Measurements from ENCODE around the gene CPOX.

- TF ChIP-seq POLR2AphosphoS5 (IDR thresholded peaks at IDR 0.05; ENCODE audit: low read depth) (no peak), CTCF (conservative IDR thresholded peaks at IDR 0.05; ENCODE audit: low read depth in 2 of 2) (no peak), CREB1 (CRISPR knock-in tag; IDR thresholded peaks at IDR 0.05; ENCODE audit: low read depth) (no peak), REST (IDR thresholded peaks at IDR 0.05; ENCODE audit: unreplicated experiment) (no peak)
Measured at GRCh38 chr3:98564282-98565005, 29.0 kb downstream of the CPOX start.

All from GM23338 (cell line).